Lung microvascular endothelial cell (primary cell): ENCODE data around the gene SFTPB. TPM values are rescaled to one million over a fixed set of nuclear protein-coding genes. Genes with fewer than 3 reads are reported as not detected.

Source experiments
- DNase-seq, 2 donors: peaks; one replicate each; pipeline versions ENCODE4 v3.0.0 to v3.0.0-alpha.2; 2010; ENCODE audit warnings: low read depth in 2 of 2
- total RNA-seq: library from RNA; depleted of rRNA; stranded (reverse); fragments of >200 nt; gene quantifications from 2 replicates; pipeline ENCODE4 v1.2.1, GENCODE V29; 2014

Gene SFTPB
- total RNA-seq, 1 donor from 2014 or later = not detected

- no peak for DNase-seq
Measured at GRCh38 chr2:85613717-85614515, 54.1 kb downstream of the SFTPB start.

DNA sequence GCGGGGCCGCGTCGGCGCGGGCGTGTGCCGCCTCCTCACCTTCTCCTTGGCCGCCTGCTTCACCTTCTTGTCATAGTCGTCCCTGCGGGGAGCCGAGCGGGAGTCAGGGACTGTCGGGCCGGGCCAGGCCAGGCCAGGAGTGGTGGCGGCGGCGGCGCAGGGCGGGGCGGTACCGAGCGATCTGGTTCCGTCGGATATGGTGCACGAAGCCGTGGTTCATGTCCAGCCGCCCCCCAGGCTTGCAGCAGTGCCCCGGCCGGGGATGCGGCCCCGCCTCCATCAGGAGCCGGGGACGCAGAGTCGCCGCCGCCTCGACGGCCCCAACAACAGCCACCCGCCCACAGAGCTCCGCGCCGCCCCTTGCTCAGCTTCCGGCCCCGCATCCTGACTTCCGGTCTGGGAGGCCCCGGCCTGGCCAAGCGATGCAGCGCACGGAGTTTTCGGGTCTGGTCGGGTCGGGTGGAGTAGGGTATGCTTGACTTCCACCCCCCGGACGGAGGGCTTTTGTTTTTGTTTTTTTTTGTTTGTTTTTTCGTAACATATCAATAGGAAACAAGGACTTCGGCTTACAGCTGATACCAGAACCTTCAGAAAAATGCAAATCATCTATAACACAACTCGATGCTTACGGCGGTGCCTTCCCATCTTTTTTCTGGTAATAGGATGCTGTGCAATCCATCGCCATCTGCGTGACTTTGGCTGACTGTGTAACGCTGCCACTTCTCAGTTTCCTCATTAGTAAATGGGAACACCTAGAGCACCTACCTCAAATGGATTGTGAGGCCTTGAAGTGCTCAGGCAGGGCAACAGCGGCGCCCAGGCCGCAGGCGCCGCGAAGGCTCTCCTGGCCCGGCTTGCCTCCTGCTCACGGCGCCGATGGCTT, 56.1 kb downstream of the SFTPB start, which contains the start of gene C2orf68:
Gene C2orf68, minus strand, starts transcription at position 362 of the 883 bp plus-strand sequence. Its CDS starts 82 bp downstream, at position 280.
- peak; percentile 88 for DNase-seq

DNA sequence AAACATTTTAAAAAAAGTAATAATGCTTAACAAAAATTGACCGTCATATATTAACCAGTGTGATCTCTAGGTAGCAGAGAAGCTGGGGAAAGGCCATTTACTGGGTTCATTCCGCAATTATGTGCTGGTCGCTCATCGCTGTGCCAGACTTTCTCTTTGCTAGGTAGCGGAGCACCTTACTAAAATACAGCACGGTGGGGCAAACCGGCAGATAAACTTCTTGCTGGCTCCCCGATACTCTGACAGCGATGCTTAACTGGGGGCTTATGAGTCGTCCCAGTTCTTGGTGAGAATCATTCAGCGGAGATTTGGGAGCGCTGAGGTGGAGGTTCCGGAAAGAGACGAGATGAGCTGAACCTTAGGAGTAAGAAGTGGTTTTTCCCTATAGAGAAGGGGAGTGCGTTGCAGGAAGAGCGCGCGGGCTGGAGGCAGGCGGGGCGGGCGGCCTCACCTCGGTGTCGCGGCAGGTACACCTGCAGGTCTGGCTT, 56.7 kb downstream of the SFTPB start:
- no peak for DNase-seq

Other genes with a start within 250 kb of the SFTPB start
- gene SH2D6, start 249.5 kb downstream of the SFTPB start, total RNA-seq = not detected in 2 replicates
- 74.1 and 108 TPM in 2 replicates for gene MAT2A, start 129.0 kb downstream of the SFTPB start, total RNA-seq
- gene GGCX, start 106.7 kb downstream of the SFTPB start, total RNA-seq = 24.0 and 31.9 TPM in 2 replicates
- gene VAMP8, start 90.6 kb downstream of the SFTPB start, total RNA-seq = 9.7 and 13.7 TPM in 2 replicates
- 85.9 and 135 TPM in 2 replicates for gene VAMP5, start 83.8 kb downstream of the SFTPB start, total RNA-seq
- gene RNF181, start 72.5 kb downstream of the SFTPB start, total RNA-seq = 212 and 226 TPM in 2 replicates
- 6.1 and 14.7 TPM in 2 replicates for gene TMEM150A, start 65.5 kb downstream of the SFTPB start, total RNA-seq
- gene C2orf68, start 56.1 kb downstream of the SFTPB start, total RNA-seq = 14.8 and 23.8 TPM in 2 replicates
- 29.6 and 29.9 TPM in 2 replicates for gene USP39, start 52.0 kb downstream of the SFTPB start, total RNA-seq
- not detected in 2 replicates for gene GNLY, start 26.2 kb upstream of the SFTPB start, total RNA-seq
- gene ATOH8, start 85.8 kb upstream of the SFTPB start, total RNA-seq = 9.8 and 44.6 TPM in 2 replicates
- 2.2 and 3.1 TPM in 2 replicates for gene ST3GAL5, start 220.8 kb upstream of the SFTPB start, total RNA-seq